HUES64 (cell line): ENCODE results near the gene ZNF853.
"Not testable (repeated sequence)": the region's sequence is repeated elsewhere in the genome, so short reads cannot be mapped to it uniquely, and the experiment has no call there.

Source experiments
- H3K27ac ChIP-seq: 2 replicates; pipeline ENCODE4 v1.7.0; 2013; ENCODE audit warnings: low read depth, low read length, inconsistent platforms
- H3K27me3 ChIP-seq: 2 replicates; pipeline ENCODE4 v1.6.1; 2013; ENCODE audit warnings: mild to moderate bottlenecking, low read length; ENCODE audit not compliant: insufficient read depth
- H3K36me3 ChIP-seq: 2 replicates; pipeline ENCODE4 v1.6.1; 2013; ENCODE audit warnings: mild to moderate bottlenecking, low read length; ENCODE audit not compliant: insufficient read depth
- H3K4me1 ChIP-seq: 2 replicates; pipeline ENCODE4 v1.6.1; 2013; ENCODE audit warnings: mild to moderate bottlenecking, low read length, moderate library complexity; ENCODE audit not compliant: insufficient read depth
- H3K4me3 ChIP-seq: 2 replicates; pipeline ENCODE4 v1.5.1; 2013; ENCODE audit warnings: mild to moderate bottlenecking, low read length, moderate library complexity
- H3K9ac ChIP-seq: 2 replicates; pipeline ENCODE4 v1.6.1; 2013; ENCODE audit warnings: mild to moderate bottlenecking, low read depth, low read length
- H3K9me3 ChIP-seq: 2 replicates; pipeline ENCODE4 v1.6.1; 2013; ENCODE audit warnings: low read depth, low read length; ENCODE audit not compliant: insufficient read depth
- WGBS: fragments of 150-250, 120-280 bp; methylation state at CpG from one replicate; pipeline ENCODE4 v1.1.7; 2013; ENCODE audit warnings: missing lambda C conversion rate; 5-methylcytosine and 5-hydroxymethylcytosine counted together

Gene ZNF853

GRCh38 chr7:6654842-6655610 is 39.6 kb downstream of the ZNF853 start:
- peaks cover 13% of the 10 kb centered on the region; the same call in 1 of the 2 replicates for H3K36me3 ChIP-seq

GRCh38 chr7:6655636-6656385 is 40.4 kb downstream of the ZNF853 start:
- Histone ChIP-seq H3K36me3 (peaks cover 13% of the 10 kb centered on the region; the same call in 1 of the 2 replicates), H3K9me3 (no peaks in the 10 kb centered on the region), H3K4me1 (no peaks in the 10 kb centered on the region), H3K9ac (no peak overlapping the region), H3K27ac (no peak overlapping the region), H3K27me3 (no peaks in the 10 kb centered on the region), H3K4me3 (no peak overlapping the region)
- WGBS: 93% methylated on average over 17 of the region's 17 CpGs

More at GRCh38 chr7:6654842-6655610, 39.6 kb downstream of the ZNF853 start:
- H3K4me3 ChIP-seq: no peak overlapping the region
- WGBS: 97% methylated on average over 48 of the region's 48 CpGs
- H3K9me3 ChIP-seq: no peaks in the 10 kb centered on the region
- H3K27ac ChIP-seq: no peak overlapping the region
- no peaks in the 10 kb centered on the region for H3K4me1 ChIP-seq
- H3K27me3 ChIP-seq: no peaks in the 10 kb centered on the region
- no peak overlapping the region for H3K9ac ChIP-seq

GRCh38 chr7:6656413-6656812 is 41.0 kb downstream of the ZNF853 start:
- H3K4me1 ChIP-seq: no peaks in the 10 kb centered on the region
- H3K27ac ChIP-seq: no peak overlapping the region
- H3K27me3 ChIP-seq: no peaks in the 10 kb centered on the region
- H3K9me3 ChIP-seq: no peaks in the 10 kb centered on the region
- H3K4me3 ChIP-seq: no peak overlapping the region
- no peak overlapping the region for H3K9ac ChIP-seq
- peaks cover 13% of the 10 kb centered on the region; the same call in 1 of the 2 replicates for H3K36me3 ChIP-seq
- 97% methylated on average over 9 of the region's 9 CpGs for WGBS

DNA sequence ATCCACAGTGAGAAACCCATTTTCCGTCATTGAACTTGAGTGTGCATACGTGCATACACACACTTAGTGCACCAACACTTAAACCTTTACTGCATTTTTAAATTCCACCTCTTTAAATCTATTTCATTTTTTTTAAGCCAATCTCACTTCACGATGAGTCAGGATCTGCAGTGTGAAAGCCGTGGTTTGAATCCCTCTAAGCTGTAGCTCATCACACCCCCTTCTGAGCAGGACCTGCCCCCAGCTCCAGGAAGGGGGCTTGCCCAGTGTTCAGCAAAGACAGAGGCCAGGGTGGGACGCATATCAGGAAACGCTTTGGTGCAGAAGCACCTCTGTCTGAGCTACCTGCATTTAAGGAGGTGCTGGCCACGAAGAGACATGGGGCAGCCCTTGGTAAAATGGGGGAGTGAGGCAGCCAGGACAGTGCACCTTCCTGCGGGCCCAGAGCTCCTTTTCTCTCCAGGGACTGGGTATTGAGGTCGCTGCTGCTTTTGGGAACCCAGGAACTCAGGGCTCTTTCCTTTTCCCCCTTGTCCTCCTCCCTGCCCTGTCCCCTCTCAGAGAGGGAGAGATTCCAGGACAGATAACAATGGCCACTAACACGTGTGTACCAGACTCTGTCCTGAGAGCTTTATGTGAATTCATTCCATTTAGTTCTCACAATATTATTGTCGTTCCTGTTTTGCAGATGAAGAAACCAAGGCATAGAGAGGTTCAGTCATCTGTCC is 43.4 kb downstream of the ZNF853 start:
- no peaks in the 10 kb centered on the region for H3K27me3 ChIP-seq
- H3K36me3 ChIP-seq: no peaks in the 10 kb centered on the region; the same call in 1 of the 2 replicates
- no peak overlapping the region for H3K27ac ChIP-seq
- 58% methylated on average over 11 of the region's 11 CpGs for WGBS
- no peak overlapping the region for H3K4me3 ChIP-seq
- H3K4me1 ChIP-seq: no peaks in the 10 kb centered on the region
- H3K9me3 ChIP-seq: no peaks in the 10 kb centered on the region
- H3K9ac ChIP-seq: no peak overlapping the region

GRCh38 chr7:6670851-6671250 is 55.4 kb downstream of the ZNF853 start:
- Histone ChIP-seq H3K9me3 (peaks cover 69% of the 10 kb centered on the region), H3K36me3 (peaks cover 35% of the 10 kb centered on the region)
- not testable (repeated sequence) for H3K4me3 ChIP-seq, H3K4me1 ChIP-seq, H3K27ac ChIP-seq, H3K27me3 ChIP-seq, H3K9ac ChIP-seq
- 96% methylated on average over 18 of the region's 34 CpGs for WGBS
